ENCODE results near the gene CDCA8. TPM values are rescaled to one million over a fixed set of nuclear protein-coding genes. Genes with fewer than 3 reads are reported as not detected.

CDCA8 gene
- total RNA-seq, 1 experiment from 2014 or later: 51.7 TPM

GRCh38 chr1:37677143-37677439, 15.2 kb upstream of the CDCA8 start:
- BruUV-seq (replicated peaks): no TSS peak
- RAD21 ChIA-PET (ENCODE audit: low non-redundant PET in 1 of 2, low total read pairs in 2 of 2, uncharacterized antibody in 2 of 2, unreplicated experiment in 2 of 2): no interaction called here
- Histone ChIP-seq H3K36me3 (ENCODE audit: control insufficient read depth in 1 of 2, insufficient read depth in 2 of 2, low read length in 2 of 2) (no peaks in the 10 kb centered on the region; a peak in 2 of 4 replicates), H3K4me1 (ENCODE audit: control insufficient read depth in 1 of 2, insufficient read depth in 2 of 2, low read length in 2 of 2) (no peaks in the 10 kb centered on the region; a peak in 1 of 4 replicates), H3K4me2 (ENCODE audit: low read length) (no peak overlapping the region), H3K9me3 (ENCODE audit: control insufficient read depth in 1 of 2, insufficient read depth in 1 of 2, low read depth in 1 of 2, low read length in 2 of 2) (no peaks in the 10 kb centered on the region), H4K20me1 (ENCODE audit: insufficient read depth) (no peaks in the 10 kb centered on the region), H3K9me2 (ENCODE audit: insufficient read depth) (no peaks in the 10 kb centered on the region), H3K79me2 (ENCODE audit: insufficient read depth, low read length) (no peaks in the 10 kb centered on the region), H3K4me3 (replicated peaks in 1 of 2; ENCODE audit: low read depth in 1 of 2, low read length in 2 of 2) (no peak overlapping the region), H3K27me3 (ENCODE audit: insufficient read depth, low read length) (peaks cover 9% of the 10 kb centered on the region; the same call in 1 of the 2 replicates), H2AFZ (ENCODE audit: low read depth, low read length, poor library complexity, severe bottlenecking) (no peak overlapping the region), H3K9ac (ENCODE audit: low read length) (no peak overlapping the region), H3K27ac (ENCODE audit: low read depth, low read length) (no peak overlapping the region)
- DNase-seq (ENCODE audit: low read depth, low spot score): no peak
- TF ChIP-seq FOSL1 (IDR thresholded peaks at IDR 0.05; ENCODE audit: low read depth) (no peak), REST (IDR thresholded peaks at IDR 0.05; ENCODE audit: low read depth) (no peak), CTCF (IDR thresholded peaks at IDR 0.05 in 2 of 3, conservative IDR thresholded peaks at IDR 0.05 in 1 of 3; ENCODE audit: borderline replicate concordance in 1 of 3, insufficient read depth in 1 of 3, low read depth in 2 of 3, low read length in 2 of 3) (no peak), TCF7L2 (IDR thresholded peaks at IDR 0.05; ENCODE audit: borderline replicate concordance, extremely low read depth, insufficient read depth, insufficient read length) (no peak), ZBTB33 (IDR thresholded peaks at IDR 0.05; ENCODE audit: extremely low read depth, insufficient replicate concordance, low read length) (no peak), ZNF274 (IDR thresholded peaks at IDR 0.05; ENCODE audit: low read depth, low read length) (no peak), JUND (IDR thresholded peaks at IDR 0.05) (no peak), SIN3A (IDR thresholded peaks at IDR 0.05; ENCODE audit: low read depth) (no peak), EZH2 (IDR thresholded peaks at IDR 0.05) (no peak), EGR1 (IDR thresholded peaks at IDR 0.05; ENCODE audit: low read depth) (no peak), SRF (IDR thresholded peaks at IDR 0.05; ENCODE audit: low read depth) (no peak), RAD21 (IDR thresholded peaks at IDR 0.05; ENCODE audit: low read depth) (no peak), ELF1 (IDR thresholded peaks at IDR 0.05; ENCODE audit: borderline replicate concordance, low read depth) (no peak), SP1 (IDR thresholded peaks at IDR 0.05; ENCODE audit: low read depth) (no peak)
- CTCF ChIA-PET: interaction anchor here (1.2 kb wide), 1 partner anchor 74 kb away, joined by 3 read pairs; no protein-coding TSS in a partner anchor
- ATAC-seq: no peak
- intact Hi-C loops (cut with micrococcal nuclease): no loop called here
- POLR2A ChIA-PET: no interaction called here
